ENCODE data around the gene MUCL3. TPM values are rescaled to one million over a fixed set of nuclear protein-coding genes. Genes with fewer than 3 reads are reported as not detected.

MUCL3 gene
- 0.08 to 0.17 TPM (median 0.10 TPM) in 5 replicates for total RNA-seq (2022; extraction: Qiagen RNA extraction; ENCODE audit: low read depth)

GRCh38 chr6:30940361-30940986, at the start of gene MUCL3:
Gene MUCL3 (plus strand): TSS chr6:30940973. CDS start chr6:30941000, 27 bp downstream.

GRCh38 chr6:30907758-30908591, 32.8 kb upstream of the MUCL3 start, which contains the start of gene GTF2H4:
Gene GTF2H4 (plus strand): TSS chr6:30908207.

GRCh38 chr6:30914076-30914853, 26.5 kb upstream of the MUCL3 start, which contains the start of gene VARS2:
Gene VARS2 (plus strand): TSS chr6:30914238. CDS start chr6:30914837, 599 bp downstream.

GRCh38 chr6:30931969-30932645, 8.7 kb upstream of the MUCL3 start, which contains the start of gene SFTA2:
Gene SFTA2 (minus strand): TSS chr6:30932170. CDS start chr6:30932096, 74 bp downstream.

GRCh38 chr6:30983439-30983838, 42.7 kb downstream of the MUCL3 start, which contains the start of gene MUC21:
Gene MUC21 (plus strand): TSS chr6:30983718. CDS start chr6:30983959, 241 bp downstream.

Other genes starting within 250 kb of the MUCL3 start
- gene NRM, start 250.0 kb upstream of the MUCL3 start, total RNA-seq (2022; extraction: Qiagen RNA extraction; ENCODE audit: low read depth), result 20.2 to 28.1 TPM (median 26.5 TPM) in 5 replicates
- gene MDC1, start 223.7 kb upstream of the MUCL3 start, total RNA-seq (2022; extraction: Qiagen RNA extraction; ENCODE audit: low read depth), result 14.7 to 21.2 TPM (median 17.8 TPM) in 5 replicates
- gene TUBB, start 220.6 kb upstream of the MUCL3 start, total RNA-seq (2022; extraction: Qiagen RNA extraction; ENCODE audit: low read depth), result 799 to 982 TPM (median 956 TPM) in 5 replicates
- 75.5 to 109 TPM (median 97.4 TPM) in 5 replicates for gene FLOT1, start 198.3 kb upstream of the MUCL3 start, total RNA-seq (2022; extraction: Qiagen RNA extraction; ENCODE audit: low read depth)
- gene IER3, start 196.4 kb upstream of the MUCL3 start, total RNA-seq (2022; extraction: Qiagen RNA extraction; ENCODE audit: low read depth), result 65.0 to 118 TPM (median 104 TPM) in 5 replicates
- 36.1 to 67.6 TPM (median 55.7 TPM) in 5 replicates for gene DDR1, start 56.5 kb upstream of the MUCL3 start, total RNA-seq (2022; extraction: Qiagen RNA extraction; ENCODE audit: low read depth)
- 15.2 to 23.2 TPM (median 17.3 TPM) in 5 replicates for gene GTF2H4, start 32.8 kb upstream of the MUCL3 start, total RNA-seq (2022; extraction: Qiagen RNA extraction; ENCODE audit: low read depth)
- 9.4 to 14.7 TPM (median 13.7 TPM) in 5 replicates for gene VARS2, start 26.7 kb upstream of the MUCL3 start, total RNA-seq (2022; extraction: Qiagen RNA extraction; ENCODE audit: low read depth)
- not detected in 5 replicates for gene SFTA2, start 8.8 kb upstream of the MUCL3 start, total RNA-seq (2022; extraction: Qiagen RNA extraction; ENCODE audit: low read depth)
- 0.05 TPM in 1 of 5 replicates, not detected in the others for gene MUC21, start 42.7 kb downstream of the MUCL3 start, total RNA-seq (2022; extraction: Qiagen RNA extraction; ENCODE audit: low read depth)
- 0.02 TPM in 1 of 5 replicates, not detected in the others for gene MUC22, start 69.5 kb downstream of the MUCL3 start, total RNA-seq (2022; extraction: Qiagen RNA extraction; ENCODE audit: low read depth)
- gene C6orf15, start 171.6 kb downstream of the MUCL3 start, total RNA-seq (2022; extraction: Qiagen RNA extraction; ENCODE audit: low read depth), result not detected in 5 replicates
- gene PSORS1C1, start 173.8 kb downstream of the MUCL3 start, total RNA-seq (2022; extraction: Qiagen RNA extraction; ENCODE audit: low read depth), result 3.7 to 5.9 TPM (median 4.5 TPM) in 5 replicates
- gene CDSN, start 179.5 kb downstream of the MUCL3 start, total RNA-seq (2022; extraction: Qiagen RNA extraction; ENCODE audit: low read depth), result 0.11 TPM in 1 of 5 replicates, not detected in the others
- gene PSORS1C2, start 198.1 kb downstream of the MUCL3 start, total RNA-seq (2022; extraction: Qiagen RNA extraction; ENCODE audit: low read depth), result not detected in 5 replicates
- 6.1 to 10.1 TPM (median 7.2 TPM) in 5 replicates for gene CCHCR1, start 216.8 kb downstream of the MUCL3 start, total RNA-seq (2022; extraction: Qiagen RNA extraction; ENCODE audit: low read depth)
- 12.6 to 17.1 TPM (median 15.9 TPM) in 5 replicates for gene TCF19, start 217.6 kb downstream of the MUCL3 start, total RNA-seq (2022; extraction: Qiagen RNA extraction; ENCODE audit: low read depth)
- gene POU5F1, start 229.7 kb downstream of the MUCL3 start, total RNA-seq (2022; extraction: Qiagen RNA extraction; ENCODE audit: low read depth), result 7.3 to 11.6 TPM (median 9.2 TPM) in 5 replicates